GM18873 (cell line): ENCODE results near the gene ITGB2.
"Not testable (repeated sequence)": the region's sequence is repeated elsewhere in the genome, so short reads cannot be mapped to it uniquely, and the experiment has no call there.

Source experiments
- ATAC-seq: cut with Tn5 transposase; IDR thresholded peaks from one replicate; pipeline ENCODE4 v1.9.1; 2021; ENCODE audit warnings: mild to moderate bottlenecking, moderate library complexity, moderate number of reproducible peaks; ENCODE audit not compliant: unreplicated experiment, low FRiP score

ITGB2 gene

DNA sequence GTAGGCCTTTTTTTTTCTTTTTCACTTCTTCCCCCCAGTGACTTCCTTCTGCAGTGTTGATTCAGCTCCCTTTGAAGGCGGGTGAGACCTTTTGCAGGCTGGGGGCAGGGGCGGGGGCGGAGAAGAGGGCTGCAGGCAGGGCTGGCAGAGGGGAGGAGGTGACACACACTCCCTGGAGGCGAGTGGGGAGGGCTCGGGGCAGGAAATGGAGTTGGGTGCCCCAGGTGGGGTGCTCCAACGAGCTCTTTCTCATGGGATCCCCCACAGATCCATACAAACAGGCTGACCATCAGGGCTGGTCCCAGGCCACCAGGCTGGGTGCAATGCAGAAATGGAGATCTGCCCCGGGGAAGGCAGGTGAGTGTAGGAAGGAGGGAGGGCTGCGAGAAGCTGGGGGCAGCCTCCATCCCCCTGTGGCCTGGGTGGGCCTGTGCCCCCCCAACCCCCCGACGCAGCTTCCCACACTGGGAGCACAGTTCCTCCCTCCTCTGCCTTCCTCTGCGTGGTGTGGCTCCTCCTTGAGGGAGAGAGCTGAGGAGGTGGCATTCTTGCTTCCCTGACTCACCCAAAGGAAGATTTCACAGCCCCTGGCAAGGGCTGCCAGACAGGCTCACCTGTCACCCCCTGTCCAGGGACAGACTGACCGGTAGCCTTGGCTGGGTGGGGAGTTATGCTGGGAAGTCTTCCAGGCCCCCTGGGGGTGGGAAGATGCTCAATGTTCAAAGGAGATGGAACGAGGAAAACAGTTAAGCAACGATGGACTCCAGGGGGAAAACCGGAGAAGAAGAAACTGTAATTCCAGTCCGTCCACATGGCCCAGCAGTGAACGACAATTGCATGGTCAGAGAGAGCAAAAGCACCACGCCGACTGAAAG is 7.1 kb upstream of the ITGB2 start:
- ATAC-seq = no peak

DNA sequence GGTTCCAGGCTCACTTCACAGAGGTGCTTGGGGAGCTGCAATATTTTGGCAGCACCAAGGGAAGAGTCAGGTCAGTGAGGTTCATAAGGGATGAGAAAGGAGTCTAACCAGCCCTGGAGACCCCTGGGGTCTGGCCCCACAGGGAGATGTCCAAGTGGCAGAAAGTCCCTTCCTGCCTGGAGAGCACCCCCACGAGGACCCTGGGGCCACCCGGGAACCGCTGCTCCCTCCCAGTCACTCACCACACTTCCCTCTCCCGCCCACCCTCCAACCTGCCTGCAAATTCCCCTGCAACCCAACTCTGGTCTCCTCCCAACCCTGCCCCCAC is 6.5 kb upstream of the ITGB2 start:
- ATAC-seq = no peak

DNA sequence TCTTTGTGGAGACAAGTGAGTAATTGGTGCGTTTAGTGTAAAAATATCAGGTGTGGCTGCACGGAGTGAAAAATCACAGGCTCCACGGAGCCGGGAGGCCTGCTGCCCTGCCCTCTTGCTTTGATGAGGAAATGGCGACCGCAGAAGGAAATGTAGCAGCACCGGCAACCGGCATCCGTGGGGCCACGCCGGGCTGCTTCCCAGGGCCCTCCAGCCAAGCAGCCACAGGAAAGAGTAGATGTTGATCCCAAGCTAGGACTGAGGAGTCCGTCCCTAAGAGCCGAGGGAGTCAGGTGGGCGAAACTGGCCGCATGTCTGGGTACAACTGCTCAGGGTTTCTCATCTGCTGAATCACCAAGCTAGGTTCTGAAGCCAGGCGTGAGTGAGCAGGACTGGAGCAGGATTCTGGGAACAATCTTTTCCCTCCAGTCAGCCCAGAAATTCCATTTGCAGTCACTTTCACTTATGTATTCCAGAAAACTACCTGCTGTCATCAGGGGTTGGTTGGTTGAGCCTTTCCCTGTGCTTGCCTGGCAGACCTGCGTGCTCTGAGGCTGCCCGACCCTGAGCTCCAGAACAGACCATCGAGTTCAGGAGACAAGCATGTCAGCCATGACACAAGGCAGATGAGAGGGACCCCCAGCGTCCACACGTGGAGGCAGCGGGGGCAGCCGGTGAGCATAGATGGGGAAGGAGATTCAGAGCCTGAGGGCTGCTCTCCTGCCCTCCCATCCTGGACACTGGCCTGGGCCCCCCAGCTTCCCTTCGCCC is 5.8 kb upstream of the ITGB2 start:
- no peak for ATAC-seq

DNA sequence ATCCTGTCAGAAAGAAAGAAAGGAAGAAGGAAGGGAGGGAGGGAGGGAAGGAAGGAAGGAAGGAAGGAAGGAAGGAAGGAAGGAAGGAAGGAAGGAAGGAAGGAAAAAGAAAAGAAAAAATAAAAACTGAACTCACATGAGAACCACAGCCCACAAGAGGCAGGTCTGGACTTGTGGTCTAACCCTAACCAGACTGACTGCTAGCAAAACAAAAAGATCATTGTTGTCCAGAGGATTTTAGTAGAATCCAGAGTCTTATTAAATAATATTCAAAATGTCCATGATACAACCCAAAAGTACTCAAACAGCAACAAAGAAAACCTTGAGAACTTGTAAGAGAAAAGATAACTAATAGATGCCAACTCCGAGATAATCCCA is 4.7 kb upstream of the ITGB2 start:
- ATAC-seq = no peak

DNA sequence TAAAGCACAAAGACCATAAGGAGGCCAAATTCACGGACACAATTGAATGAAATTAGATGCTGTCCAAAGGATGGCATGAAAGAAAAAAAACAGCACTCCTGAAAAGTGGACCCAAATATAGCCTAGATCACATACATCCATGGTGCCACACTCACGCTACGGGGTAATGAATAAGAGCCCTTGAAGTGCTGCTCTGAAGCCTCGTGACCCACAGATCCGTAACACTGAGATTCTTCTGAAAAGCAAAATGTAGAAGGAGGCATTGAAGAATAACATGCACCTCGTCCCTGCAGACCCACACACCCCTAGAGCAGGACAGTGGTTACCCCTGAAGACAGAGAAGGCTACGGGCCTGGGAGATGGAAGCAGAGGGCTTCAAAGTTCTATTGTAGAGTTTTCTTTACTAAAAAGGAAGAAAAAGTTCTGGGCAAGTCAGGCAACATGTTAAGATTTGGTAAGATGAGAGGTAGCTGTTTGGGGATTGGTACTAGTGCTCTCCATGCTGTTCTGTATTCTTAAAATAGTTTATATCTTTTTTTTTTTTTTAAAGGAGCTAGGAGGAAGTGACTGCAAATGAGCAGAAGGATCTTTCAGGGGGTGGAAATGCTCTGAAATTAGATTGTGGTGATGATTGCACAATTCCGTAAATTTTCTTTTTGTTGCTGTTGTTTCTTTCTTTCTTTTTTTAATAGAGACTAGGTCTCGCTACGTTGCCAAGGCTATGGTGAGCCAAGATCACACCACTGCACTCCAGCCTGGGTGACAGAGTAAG is 4.1 kb upstream of the ITGB2 start:
- no peak for ATAC-seq

DNA sequence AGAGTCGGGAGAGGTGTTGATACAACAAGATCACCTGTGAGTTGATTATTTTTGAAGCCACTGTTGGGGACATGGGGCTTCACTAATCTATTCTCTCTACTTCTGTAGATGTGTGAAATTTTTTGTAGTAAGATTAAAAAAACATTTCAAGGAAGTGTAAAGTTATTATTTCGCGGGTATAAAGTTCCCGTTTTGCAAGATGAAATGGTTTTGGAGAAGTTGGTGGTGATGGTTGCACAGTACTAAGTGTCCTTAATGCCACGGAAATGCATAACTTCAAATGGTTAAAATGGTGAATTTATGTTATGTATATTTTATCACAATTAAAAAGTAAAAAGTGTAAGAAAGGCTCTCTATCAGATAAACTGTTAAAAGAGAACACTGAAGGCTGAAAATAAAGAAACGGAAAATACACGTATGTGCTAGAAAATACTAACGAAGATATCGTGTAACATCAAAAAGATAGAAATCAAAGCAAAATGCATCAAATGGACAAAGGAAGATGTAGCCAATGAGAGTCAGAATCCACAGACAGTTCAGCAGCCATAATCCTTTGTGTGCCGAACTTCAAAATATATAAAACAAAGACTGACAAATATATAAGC is 2.9 kb upstream of the ITGB2 start:
- ATAC-seq = no peak

DNA sequence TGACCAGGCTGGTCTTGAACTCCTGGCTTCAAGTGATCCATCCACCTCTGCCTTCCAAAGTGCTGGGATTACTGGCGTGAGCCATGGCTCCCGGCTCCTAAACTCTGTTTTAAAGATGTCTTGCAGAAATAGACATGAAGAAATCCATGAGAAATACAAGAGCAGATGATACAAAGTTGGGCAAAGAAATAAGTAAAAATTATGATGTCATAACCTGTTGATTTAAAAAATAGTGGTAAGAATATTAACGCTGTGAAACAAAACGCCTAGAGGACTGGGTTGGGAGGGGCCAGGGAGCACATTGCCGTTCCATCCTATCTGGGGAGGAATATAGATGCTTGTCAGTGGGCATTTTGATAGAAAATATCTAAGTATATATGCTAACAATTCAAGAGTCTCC is 1.2 kb upstream of the ITGB2 start:
- no peak for ATAC-seq

DNA sequence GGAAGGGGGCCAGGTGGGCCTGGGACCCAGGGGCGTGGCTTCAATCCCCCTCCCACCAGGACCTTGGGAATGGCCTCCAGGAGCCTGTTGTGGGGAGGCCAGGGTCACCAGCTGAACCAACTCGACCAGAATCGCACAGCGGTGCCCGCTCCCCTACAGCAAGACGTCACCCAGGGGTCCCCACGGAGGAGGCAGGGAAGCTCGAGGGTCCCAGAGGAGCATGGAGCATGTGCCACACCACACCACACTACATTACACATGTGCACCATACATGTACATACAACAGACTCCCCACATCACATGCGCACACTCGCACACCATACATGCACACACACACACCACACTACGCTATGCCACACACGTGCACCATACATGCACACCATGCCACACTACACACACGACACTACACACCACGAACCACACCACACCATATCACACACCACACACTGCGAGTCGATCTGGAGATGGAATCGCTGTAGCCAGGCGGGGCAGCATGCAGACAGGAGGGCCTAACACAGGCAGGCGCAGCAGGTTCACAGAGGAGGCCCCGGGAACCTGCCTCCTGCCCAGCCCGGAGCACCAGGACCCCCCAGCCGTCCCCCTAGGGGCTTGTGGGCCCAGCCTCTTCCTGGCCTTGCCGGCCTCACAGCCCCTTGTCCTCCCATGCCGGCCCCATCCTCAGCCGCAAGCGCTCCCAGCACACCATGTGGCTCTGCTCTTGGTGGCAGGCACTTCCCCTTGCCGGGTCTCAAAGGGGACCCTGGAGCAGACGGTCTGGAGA is 596 bp downstream of the ITGB2 start:
- no peak for ATAC-seq

DNA sequence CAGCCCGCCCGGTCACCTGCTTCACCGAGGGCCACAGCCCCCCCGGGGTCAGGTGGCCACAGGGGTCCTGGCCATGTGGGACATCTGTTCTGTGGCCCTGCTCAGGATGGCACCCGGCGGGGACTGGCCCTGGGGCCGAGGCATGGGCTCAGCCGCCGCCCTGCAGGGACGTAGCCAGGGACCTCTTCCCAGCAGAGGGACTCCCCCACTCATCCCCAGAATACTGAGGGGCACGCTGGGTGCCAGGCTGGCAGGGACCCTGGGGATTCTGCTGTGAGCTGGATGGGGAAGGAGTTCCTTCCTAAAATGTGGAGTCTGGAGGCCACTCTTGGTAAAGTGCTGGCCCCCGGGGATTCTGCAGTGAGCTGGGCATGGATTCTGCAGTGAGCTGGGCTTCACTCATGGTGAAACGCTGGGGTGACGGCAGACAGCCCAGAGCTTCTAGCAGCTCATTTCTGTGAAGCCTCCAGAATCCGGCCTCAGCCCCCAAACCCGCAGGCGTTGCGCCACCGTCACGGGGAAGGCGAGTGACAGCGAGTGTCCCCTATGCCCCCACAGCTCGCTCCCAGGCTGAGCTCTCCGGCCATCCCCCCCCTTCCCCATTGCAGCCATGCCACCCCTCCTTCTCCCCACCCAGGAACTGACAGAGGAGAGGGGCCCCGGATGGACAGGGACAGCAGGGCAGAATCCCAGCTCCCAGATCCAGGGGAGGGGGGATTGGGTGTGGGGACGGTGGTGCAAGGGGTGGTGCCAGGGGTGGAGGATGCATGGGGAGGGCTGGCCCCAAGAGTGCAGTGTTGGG is 1.4 kb downstream of the ITGB2 start:
- no peak for ATAC-seq

DNA sequence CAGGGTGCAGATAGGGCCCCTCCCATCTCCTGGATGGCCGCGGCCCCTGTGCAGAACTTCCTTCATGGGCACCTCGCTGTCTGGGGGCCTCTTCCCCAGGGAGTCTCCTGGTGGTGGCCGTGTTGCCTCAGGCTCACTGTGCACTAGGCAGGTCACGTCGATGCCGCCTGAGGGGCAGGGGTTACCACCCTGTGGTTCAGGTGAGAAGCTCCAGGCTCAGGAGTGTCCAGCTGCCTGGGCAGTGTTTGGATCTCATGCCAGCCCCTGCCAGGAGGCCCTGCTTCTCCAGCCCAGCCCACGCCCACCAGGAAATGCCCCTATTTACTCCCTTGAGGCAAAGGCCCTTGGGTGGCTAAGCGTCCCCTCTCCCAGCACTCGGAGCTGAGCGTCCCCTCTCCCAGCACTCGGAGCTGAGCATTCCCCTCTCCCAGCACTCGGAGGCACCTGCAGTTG is 2.1 kb downstream of the ITGB2 start:
- no peak for ATAC-seq

DNA sequence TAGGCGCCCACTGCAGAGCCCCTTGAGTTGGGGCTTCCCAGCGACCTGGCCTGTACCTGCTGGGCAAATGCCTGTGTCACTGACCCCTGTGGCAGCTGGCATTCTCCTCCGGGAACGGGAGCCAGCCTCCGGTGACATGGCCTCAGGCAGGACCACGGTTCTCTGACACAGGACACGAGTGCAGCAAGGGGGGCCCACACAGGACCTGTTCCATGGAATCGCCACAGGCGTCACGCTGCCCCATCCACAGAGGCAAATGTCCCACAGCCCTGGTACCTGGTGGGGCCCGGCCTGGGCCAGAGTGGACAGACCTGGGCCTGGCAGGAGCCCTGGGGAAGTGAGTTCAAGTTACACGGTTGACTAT is 2.6 kb downstream of the ITGB2 start:
- ATAC-seq = no peak

DNA sequence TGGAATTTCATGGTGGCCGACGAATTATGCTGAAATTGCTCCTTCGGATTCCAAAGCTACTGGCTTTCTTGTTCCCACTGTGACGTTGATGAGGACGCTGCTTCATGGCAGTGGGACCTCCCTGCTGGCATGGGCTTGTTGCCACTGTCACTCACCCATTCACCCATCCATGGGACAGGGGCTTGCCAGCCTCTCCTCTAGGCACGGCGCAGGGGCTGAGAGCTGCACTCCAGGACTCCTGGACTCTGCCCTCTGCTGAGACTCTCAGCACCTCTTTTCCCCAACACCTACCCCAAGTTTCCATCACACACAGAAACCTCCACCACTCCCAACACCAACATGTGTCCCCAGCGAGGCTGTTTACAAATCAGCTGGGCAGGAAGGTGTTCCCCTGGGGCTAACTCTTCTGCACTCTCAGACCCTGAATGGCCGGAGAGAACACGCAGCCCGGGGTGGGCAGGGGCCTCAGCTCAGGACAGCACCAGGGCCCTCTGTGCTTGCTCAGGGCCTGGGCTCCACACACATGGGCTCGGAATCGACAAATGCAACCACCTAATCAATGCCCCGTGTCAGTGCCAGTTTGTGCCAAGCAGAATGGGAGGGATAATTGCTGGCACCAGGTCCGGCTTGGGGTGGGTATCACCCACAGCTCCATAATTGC is 3.1 kb downstream of the ITGB2 start:
- ATAC-seq = no peak

DNA sequence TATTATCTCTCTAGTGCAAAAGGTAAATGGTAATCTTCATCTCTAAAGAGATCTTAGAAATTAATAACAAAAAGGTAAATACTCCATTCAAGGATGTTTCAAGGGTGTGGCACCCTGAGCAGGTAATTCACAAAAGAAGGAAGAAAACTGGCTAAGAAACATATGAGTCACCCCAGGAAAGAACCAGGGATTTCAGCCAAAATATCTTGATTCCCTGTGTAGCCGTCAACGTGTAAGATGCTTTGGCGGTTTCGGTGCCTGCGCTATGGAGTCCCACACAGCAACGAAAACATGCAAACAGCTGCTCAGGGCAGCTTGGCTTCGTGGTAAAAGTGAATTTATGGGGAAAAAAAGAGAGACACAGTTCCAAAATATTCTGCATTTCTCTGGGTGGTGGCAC is 3.7 kb downstream of the ITGB2 start:
- no peak for ATAC-seq

DNA sequence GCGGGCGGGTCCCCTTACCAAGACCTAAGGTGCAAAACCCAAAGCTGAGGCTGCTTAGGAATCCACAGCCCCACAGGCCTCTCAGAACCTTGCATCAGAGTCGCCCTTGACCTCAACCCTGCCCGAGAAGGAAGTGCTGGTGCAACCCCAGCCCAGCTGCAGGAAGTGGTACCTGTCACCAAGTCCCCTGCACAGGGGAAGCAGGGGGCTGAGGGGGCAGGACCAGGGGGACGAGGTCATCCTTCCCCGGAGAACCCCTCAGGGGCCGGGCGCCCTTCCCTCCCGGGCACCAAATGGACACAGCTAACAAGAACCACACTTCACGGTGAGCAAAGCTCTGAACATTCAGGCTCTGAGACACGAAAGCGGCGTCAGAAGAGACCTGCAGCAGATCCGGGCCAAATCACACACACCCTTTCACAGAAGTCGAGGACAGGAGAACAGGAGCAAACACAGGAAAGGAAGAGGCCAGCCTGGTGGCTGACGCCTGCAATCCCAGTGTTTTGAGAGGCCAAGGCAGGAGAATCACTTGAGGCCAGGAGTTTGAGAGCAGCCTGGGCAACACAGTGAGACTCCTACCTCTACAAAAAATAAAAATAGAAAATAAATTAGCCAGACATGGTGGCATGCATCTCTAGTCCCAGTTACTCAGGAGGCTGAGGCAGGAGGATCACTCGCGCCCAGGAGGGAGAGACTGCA is 6.4 kb downstream of the ITGB2 start:
- peak; percentile 43 for ATAC-seq

DNA sequence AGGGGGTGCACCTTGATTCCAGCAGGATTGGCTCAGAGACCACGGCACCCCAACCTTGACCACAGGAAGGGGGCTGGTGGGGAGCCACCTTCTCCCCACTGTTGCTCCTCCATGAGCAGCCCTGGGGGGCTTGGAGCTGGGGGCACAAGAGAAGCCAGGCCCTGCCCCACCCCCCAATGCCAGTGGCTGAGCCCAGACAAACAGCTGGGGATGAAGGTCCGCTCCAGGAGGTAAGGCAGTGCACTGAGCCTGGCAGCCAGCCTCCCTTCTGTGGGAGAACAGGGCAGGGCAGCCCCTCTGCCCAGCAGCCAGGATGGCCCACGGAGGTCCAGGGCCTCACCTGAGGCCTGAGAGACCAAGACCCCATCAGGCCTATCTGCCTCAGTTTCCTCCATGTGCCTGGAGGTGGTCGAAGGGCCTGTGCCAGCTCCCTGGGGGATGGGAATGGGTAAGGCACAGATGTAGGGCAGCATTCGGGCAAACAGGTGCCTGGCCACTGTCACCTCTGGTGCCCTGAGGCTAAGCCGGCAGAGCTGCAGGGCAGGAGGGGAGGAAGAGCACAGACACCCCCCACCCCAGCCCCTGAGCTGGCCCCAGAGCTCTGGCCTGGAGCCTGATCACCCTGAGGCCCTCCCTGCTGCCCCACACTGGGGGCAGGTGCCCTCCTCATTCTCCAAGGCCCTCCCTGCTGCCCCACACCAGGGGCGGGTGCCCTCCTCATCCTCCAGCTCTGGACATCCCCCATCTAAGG is 7.1 kb downstream of the ITGB2 start:
- ATAC-seq = no peak

DNA sequence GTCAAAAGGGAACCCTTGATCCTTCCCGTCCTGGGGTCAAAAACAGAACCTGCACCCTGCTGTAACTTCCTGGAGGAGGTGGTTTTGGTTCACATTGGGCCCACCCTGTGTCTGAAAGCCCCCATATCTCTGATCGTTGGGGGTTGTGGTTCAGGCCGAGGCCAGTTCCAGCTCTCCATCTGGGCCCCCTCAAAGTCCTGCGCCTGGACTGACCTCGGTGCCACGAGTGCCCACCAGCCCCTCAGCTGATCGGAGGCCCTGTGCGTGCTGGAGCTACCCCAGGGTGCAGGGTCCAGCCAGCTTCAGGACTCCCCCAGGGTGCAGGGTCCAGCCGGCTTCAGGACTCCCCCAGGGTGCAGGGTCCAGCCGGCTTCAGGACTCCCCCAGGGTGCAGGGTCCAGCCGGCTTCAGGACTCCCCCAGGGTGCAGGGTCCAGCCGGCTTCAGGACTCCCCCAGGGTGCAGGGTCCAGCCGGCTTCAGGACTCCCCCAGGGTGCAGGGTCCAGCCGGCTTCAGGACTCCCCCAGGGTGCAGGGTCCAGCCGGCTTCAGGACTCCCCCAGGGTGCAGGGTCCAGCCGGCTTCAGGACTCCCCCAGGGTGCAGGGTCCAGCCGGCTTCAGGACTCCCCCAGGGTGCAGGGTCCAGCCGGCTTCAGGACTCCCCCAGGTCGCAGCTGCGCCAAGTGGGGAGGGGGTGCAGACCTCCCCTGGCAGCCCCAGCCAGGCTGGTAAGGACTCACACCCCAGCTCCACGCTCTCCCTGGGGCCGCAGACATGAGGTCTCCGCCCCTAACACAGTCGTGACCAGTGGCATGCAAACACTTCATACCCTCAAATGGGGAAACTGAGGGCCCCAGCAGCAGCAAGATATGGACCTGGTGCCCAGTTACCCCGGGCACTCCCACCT is 7.9 kb downstream of the ITGB2 start:
- ATAC-seq = not testable (repeated sequence)

DNA sequence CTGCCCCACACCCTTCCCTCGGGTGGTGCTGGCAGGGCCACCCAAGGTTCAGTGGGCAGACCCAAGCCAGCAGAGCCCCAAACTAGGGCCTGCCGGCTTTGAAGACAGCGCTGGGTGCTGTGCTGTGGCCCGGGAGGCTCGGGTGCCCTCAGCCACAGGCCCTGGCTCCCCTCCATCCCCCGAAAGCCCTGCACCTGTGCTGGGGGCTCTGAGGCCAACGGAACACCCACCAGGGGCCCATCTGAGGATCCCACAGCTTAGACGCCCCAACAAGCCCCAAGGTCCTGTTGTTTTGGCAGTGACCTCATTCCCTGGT is 8.6 kb downstream of the ITGB2 start:
- no peak for ATAC-seq
